H1 (cell line): ENCODE results near the gene PRKG2. TPM values are rescaled to one million over a fixed set of nuclear protein-coding genes. Genes with fewer than 3 reads are reported as not detected.

Experiments used
- CTCF ChIA-PET: fragments of 300-600 bp; sonication (Branson Sonifier 250); formaldehyde crosslinking; loops from one replicate; lab custom pipeline; 2021; ENCODE audit not compliant: partially characterized antibody; lab: Charles Lee
- POLR2A ChIA-PET: fragments of 300-600 bp; sonication (Branson Sonifier 250); formaldehyde crosslinking; loops from one replicate; lab custom pipeline; 2021; ENCODE audit warnings: inconsistent platforms; ENCODE audit not compliant: partially characterized antibody; lab: Charles Lee
- DNase-seq, 2 experiments: peaks; one replicate each; pipeline versions ENCODE4 v3.0.0 to v3.0.0-alpha.2; 2010 to 2022; ENCODE audit warnings: low spot score in 2 of 2, low read depth in 1 of 2, mixed read lengths in 1 of 2
- FAIRE-seq: peaks from 2 replicates; lab custom pipeline; 2011; peaks lifted over from hg19 to GRCh38; lab: Jason Lieb, UNC
- H2AFZ ChIP-seq: 2 replicates; pipeline ENCODE4 v1.8.1; 2012; ENCODE audit warnings: low read length, inconsistent platforms
- H2AK5ac ChIP-seq: 2 replicates; pipeline ENCODE4 v1.6.1; 2013; ENCODE audit warnings: low read depth, low read length
- H2BK120ac ChIP-seq: replicated peaks from 2 replicates; pipeline ENCODE3; 2013; ENCODE audit warnings: low read depth, low read length, inconsistent platforms
- H2BK12ac ChIP-seq: 2 replicates; pipeline ENCODE4 v1.6.1; 2013; ENCODE audit warnings: low read depth, low read length
- H2BK15ac ChIP-seq: 2 replicates; pipeline ENCODE4 v1.6.1; 2013; ENCODE audit warnings: low read length
- H2BK20ac ChIP-seq: 2 replicates; pipeline ENCODE4 v1.6.1; 2013; ENCODE audit warnings: low read length
- H2BK5ac ChIP-seq: 2 replicates; pipeline ENCODE4 v1.6.1; 2013; ENCODE audit warnings: low read depth, low read length
- H3K14ac ChIP-seq: 2 replicates; pipeline ENCODE4 v1.6.1; 2013; ENCODE audit warnings: inconsistent platforms; ENCODE audit not compliant: insufficient read length
- H3K18ac ChIP-seq: 2 replicates; pipeline ENCODE4 v1.6.1; 2013; ENCODE audit warnings: low read length; ENCODE audit errors: extremely low read depth
- H3K23ac ChIP-seq: 2 replicates; pipeline ENCODE4 v1.6.1; 2013; ENCODE audit warnings: inconsistent platforms; ENCODE audit not compliant: insufficient read length
- H3K23me2 ChIP-seq: 2 replicates; pipeline ENCODE4 v1.6.1; 2013; ENCODE audit warnings: low read depth, low read length
- H3K27ac ChIP-seq: 2 replicates; pipeline ENCODE4 v1.6.1; 2011; ENCODE audit warnings: low read depth, low read length, inconsistent platforms
- H3K27me3 ChIP-seq, 4 experiments: replicated peaks in 1 of 4; 1 replicate in 1 of 4; 2 replicates in 3 of 4; pipeline versions ENCODE4 v1.6.1 to v1.8.1; 2011 to 2013; ENCODE audit warnings: low read length in 3 of 4, mild to moderate bottlenecking in 3 of 4, inconsistent platforms in 2 of 4, mixed read lengths in 2 of 4, moderate library complexity in 1 of 4; ENCODE audit not compliant: control insufficient read depth in 3 of 4, insufficient read depth in 3 of 4; ENCODE audit errors: extremely low read depth in 1 of 4
- H3K36me3 ChIP-seq, 4 experiments: 2 replicates each; pipeline versions ENCODE4 v1.6.1 to v1.8.1; 2011 to 2013; ENCODE audit warnings: mild to moderate bottlenecking in 4 of 4, low read length in 3 of 4, moderate library complexity in 2 of 4, control low read depth in 1 of 4, inconsistent platforms in 1 of 4; ENCODE audit not compliant: insufficient read depth in 4 of 4, control insufficient read depth in 2 of 4
- H3K4ac ChIP-seq: replicated peaks from 2 replicates; pipeline ENCODE3; 2013; ENCODE audit warnings: low read length, low read depth, mixed read lengths, inconsistent platforms; ENCODE audit not compliant: insufficient read length
- H3K4me1 ChIP-seq, 4 experiments: replicated peaks in 1 of 4; 1 replicate in 1 of 4; 2 replicates in 3 of 4; pipeline versions ENCODE4 v1.6.1 to v1.8.1; 2011 to 2013; ENCODE audit warnings: low read length in 3 of 4, inconsistent platforms in 2 of 4, mixed read lengths in 1 of 4; ENCODE audit not compliant: insufficient read depth in 4 of 4, control insufficient read depth in 3 of 4
- H3K4me2 ChIP-seq, 2 experiments: 2 replicates each; pipeline versions ENCODE4 v1.6.1 to v1.8.1; 2011 to 2013; ENCODE audit warnings: low read depth in 2 of 2, low read length in 2 of 2, control low read depth in 1 of 2, inconsistent platforms in 1 of 2, mild to moderate bottlenecking in 1 of 2; ENCODE audit not compliant: insufficient read depth in 1 of 2
- H3K4me3 ChIP-seq, 4 experiments: fragments of 200-600, 300-600 bp in 1 of 4; sonication (generic), shearing (Covaris generic), sonication (Bioruptor Twin) in 1 of 4; 2 replicates each; pipeline versions ENCODE4 v1.5.1 to v1.8.1; 2011 to 2016; ENCODE audit warnings: low read length in 4 of 4, low read depth in 3 of 4, control low read depth in 2 of 4, inconsistent platforms in 2 of 4, mild to moderate bottlenecking in 2 of 4, mixed read lengths in 1 of 4, moderate library complexity in 1 of 4; ENCODE audit not compliant: insufficient read depth in 2 of 4; ENCODE audit errors: extremely low read depth in 1 of 4
- H3K56ac ChIP-seq: replicated peaks from 2 replicates; pipeline ENCODE3; 2013; ENCODE audit warnings: low read depth, mild to moderate bottlenecking, mixed read lengths, low read length, inconsistent platforms; ENCODE audit not compliant: insufficient read length
- H3K79me1 ChIP-seq: 2 replicates; pipeline ENCODE4 v1.6.1; 2013; ENCODE audit warnings: low read depth, low read length, control low read depth
- H3K79me2 ChIP-seq, 2 experiments: 2 replicates each; pipeline versions ENCODE4 v1.6.1 to v1.8.1; 2012 to 2013; ENCODE audit warnings: low read length in 2 of 2, mild to moderate bottlenecking in 2 of 2, inconsistent platforms in 1 of 2; ENCODE audit not compliant: insufficient read depth in 2 of 2, control insufficient read depth in 1 of 2
- H3K9ac ChIP-seq, 4 experiments: replicated peaks in 1 of 4; 1 replicate in 1 of 4; 2 replicates in 3 of 4; pipeline versions ENCODE4 v1.6.1 to v1.8.1; 2011 to 2013; ENCODE audit warnings: low read depth in 3 of 4, low read length in 3 of 4, control low read depth in 2 of 4, mild to moderate bottlenecking in 2 of 4, moderate library complexity in 2 of 4, inconsistent platforms in 1 of 4; ENCODE audit errors: extremely low read depth in 1 of 4
- H3K9me3 ChIP-seq, 2 experiments: 2 replicates each; pipeline versions ENCODE4 v1.6.1 to v1.8.1; 2012 to 2013; ENCODE audit warnings: mild to moderate bottlenecking in 2 of 2, moderate library complexity in 2 of 2, control low read depth in 1 of 2, inconsistent platforms in 1 of 2, low read depth in 1 of 2, low read length in 1 of 2, mixed read lengths in 1 of 2; ENCODE audit not compliant: insufficient read depth in 2 of 2
- H4K20me1 ChIP-seq, 2 experiments: replicated peaks in 1 of 2; 2 replicates each; pipeline versions ENCODE3 to v1.8.1; 2011 to 2013; ENCODE audit warnings: inconsistent platforms in 2 of 2, low read length in 2 of 2, mild to moderate bottlenecking in 1 of 2; ENCODE audit not compliant: insufficient read depth in 2 of 2, control insufficient read depth in 1 of 2
- H4K5ac ChIP-seq: 2 replicates; pipeline ENCODE4 v1.6.1; 2013; ENCODE audit warnings: low read length, low read depth, mixed read lengths, inconsistent platforms; ENCODE audit not compliant: insufficient read length
- H4K8ac ChIP-seq: 2 replicates; pipeline ENCODE4 v1.8.0; 2013; ENCODE audit warnings: mild to moderate bottlenecking, moderate library complexity, low read length, inconsistent platforms; ENCODE audit not compliant: insufficient read depth; ENCODE audit errors: extremely low read depth
- H4K91ac ChIP-seq: replicated peaks from 2 replicates; pipeline ENCODE3; 2013; ENCODE audit warnings: low read length, mixed read lengths, inconsistent platforms; ENCODE audit not compliant: insufficient read length
- BACH1 ChIP-seq: IDR thresholded peaks from 2 replicates; pipeline ENCODE4 v1.6.1; 2012; ENCODE audit warnings: low read length, improper control_type of control experiment
- CBX8 ChIP-seq: fragments of 300-800, 300-1000 bp; sonication (generic); IDR thresholded peaks from 2 replicates; pipeline ENCODE4 v1.7.1; 2016; ENCODE audit warnings: low read depth, low read length, borderline replicate concordance
- CHD1 ChIP-seq: IDR thresholded peaks from 2 replicates; pipeline ENCODE4 v1.6.1; 2012; ENCODE audit warnings: low read depth, low read length, improper control_type of control experiment
- CHD2 ChIP-seq: IDR thresholded peaks from 2 replicates; pipeline ENCODE4 v1.6.1; 2012; ENCODE audit warnings: low read length, improper control_type of control experiment
- EGR1 ChIP-seq: IDR thresholded peaks from 2 replicates; pipeline ENCODE4 v1.6.1; 2011; ENCODE audit warnings: low read depth, low read length, borderline replicate concordance
- HDAC6 ChIP-seq: IDR thresholded peaks from one replicate; pipeline ENCODE4 v1.7.1; 2012; ENCODE audit warnings: low read depth, mild to moderate bottlenecking, inconsistent platforms, low read length, moderate library complexity
- KDM4A ChIP-seq: IDR thresholded peaks from one replicate; pipeline ENCODE4 v1.7.1; 2012; ENCODE audit warnings: low read depth, mild to moderate bottlenecking, moderate library complexity, low read length, inconsistent platforms; ENCODE audit not compliant: severe bottlenecking
- PHF8 ChIP-seq: fragments of 200-600 bp; sonication (generic); conservative IDR thresholded peaks from 2 replicates; pipeline ENCODE4 v1.7.1; 2012; ENCODE audit warnings: low read depth, mild to moderate bottlenecking, inconsistent platforms, low read length, moderate library complexity
- SIX5 ChIP-seq: IDR thresholded peaks from 2 replicates; pipeline ENCODE4 v1.6.1; 2011; ENCODE audit warnings: mild to moderate bottlenecking, low read depth, low read length
- SP4 ChIP-seq: IDR thresholded peaks from 2 replicates; pipeline ENCODE4 v1.6.1; 2012; ENCODE audit warnings: low read length, inconsistent platforms
- TCF12 ChIP-seq: IDR thresholded peaks from 2 replicates; pipeline ENCODE4 v1.6.1; 2011; ENCODE audit warnings: low read depth, mild to moderate bottlenecking, low read length
- WGBS, 2 experiments: shearing (Covaris generic) in 1 of 2; methylation state at CpG; one replicate each; pipeline versions ENCODE4 v1.1.6 to v1.1.7; 2013 to 2015; ENCODE audit warnings: low lambda C conversion rate in 2 of 2, mixed read lengths in 2 of 2, inconsistent platforms in 1 of 2, low coverage in 1 of 2, missing lambda C conversion rate in 1 of 2; ENCODE audit not compliant: insufficient replicate concordance in 2 of 2, insufficient coverage in 1 of 2, insufficient read length in 1 of 2; ENCODE audit errors: extremely low coverage in 1 of 2, missing lambda C conversion rate in 1 of 2; 5-methylcytosine and 5-hydroxymethylcytosine counted together
- polyA plus RNA-seq, 7 experiments: library from polyadenylated mRNA; depleted of rRNA in 3 of 7; stranded (reverse) in 5 of 7; unstranded in 2 of 7; fragments of >200 nt in 5 of 7; fragments of 200-250 nt in 2 of 7; gene quantifications; 1 replicate in 5 of 7; 2 replicates in 1 of 7; 4 replicates in 1 of 7; pipeline versions ENCODE4 v1.2.1 to v1.2.3, GENCODE V29; 2011 to 2013; ENCODE audit warnings: missing spikeins in 2 of 7, mixed read lengths in 2 of 7
- total RNA-seq: library from RNA; stranded (reverse); fragmentation: NEBNext Ultra II Directional; extraction: Animal tissue kit (Norgen Biotek cat#: 25700); gene quantifications from 2 replicates; pipeline ENCODE4 v1.2.1, GENCODE V29; 2021

Gene PRKG2
- total and polyA plus RNA-seq, 2 of the 8 experiments (the other 6 are each of a cell fraction or from before 2014, with no cell fraction given) = 0.45 to 1.2 TPM

DNA sequence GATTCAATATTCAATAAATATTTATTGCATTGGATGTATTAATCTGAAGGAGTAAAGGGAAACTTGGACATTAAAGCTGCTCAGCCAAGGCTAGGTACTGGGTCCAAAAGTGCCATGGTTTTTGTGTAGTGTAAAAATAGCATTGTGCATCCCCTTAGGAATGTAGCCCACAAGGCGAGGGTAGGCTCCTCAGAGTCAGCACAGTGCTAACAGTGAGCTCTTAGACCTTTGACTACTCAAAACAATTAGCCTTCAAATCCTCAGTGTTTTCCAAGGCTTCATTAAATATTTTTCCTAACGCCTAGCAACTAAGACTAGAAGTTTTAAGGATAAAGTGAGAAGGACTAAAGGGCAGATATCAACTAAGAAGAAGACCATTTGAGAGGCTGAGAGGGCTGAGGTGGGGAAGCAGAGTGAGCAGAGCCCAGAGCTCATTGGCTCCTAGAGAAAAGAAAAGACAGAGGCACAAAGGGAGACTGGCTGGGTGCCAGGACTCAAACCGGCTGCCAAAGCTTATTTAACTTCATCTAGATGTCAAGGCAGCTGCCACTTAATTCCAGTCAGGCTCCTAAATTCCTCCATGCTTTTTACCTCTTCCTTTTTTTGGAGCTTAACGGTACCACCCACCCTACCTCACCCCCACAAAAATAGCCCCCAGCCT lies 17.0 kb downstream of the PRKG2 start:
- H4K5ac ChIP-seq = no peak overlapping the region
- no peaks in the 10 kb centered on the region for H3K79me1 ChIP-seq
- no peak overlapping the region for H2AFZ ChIP-seq
- H3K23me2 ChIP-seq = no peaks in the 10 kb centered on the region
- ChIA-PET POLR2A (no interaction called here), CTCF (interaction anchor here (1.0 kb wide), 1 partner anchor 379 kb away, joined by 3 read pairs; no protein-coding TSS in a partner anchor)
- no peak overlapping the region for H3K14ac ChIP-seq
- no peaks in the 10 kb centered on the region for H3K9me3 ChIP-seq
- no peak overlapping the region for H2BK12ac ChIP-seq
- no peak overlapping the region for H2BK15ac ChIP-seq
- no peaks in the 10 kb centered on the region for H3K4me1 ChIP-seq
- no peak overlapping the region for H3K18ac ChIP-seq
- H3K4ac ChIP-seq = no peak overlapping the region
- H3K4me2 ChIP-seq = no peak overlapping the region
- H3K79me2 ChIP-seq = no peaks in the 10 kb centered on the region
- no peak for DNase-seq
- H2BK120ac ChIP-seq = no peak overlapping the region
- no peaks in the 10 kb centered on the region for H4K20me1 ChIP-seq
- no peak overlapping the region for H4K91ac ChIP-seq
- no peak overlapping the region for H3K23ac ChIP-seq
- no peak overlapping the region for H4K8ac ChIP-seq
- no peaks in the 10 kb centered on the region for H3K36me3 ChIP-seq
- no peak overlapping the region for H3K4me3 ChIP-seq
- no peak overlapping the region for H3K9ac ChIP-seq
- H3K27me3 ChIP-seq = no peaks in the 10 kb centered on the region
- H2BK5ac ChIP-seq = no peak overlapping the region
- H3K27ac ChIP-seq = no peak overlapping the region
- no peak overlapping the region for H2BK20ac ChIP-seq
- 87% methylated on average over 4 of the region's 4 CpGs; no CpG with 5 or more reads in 1 of the 2 experiments for WGBS, 2 experiments
- H3K56ac ChIP-seq = no peak overlapping the region
- FAIRE-seq = no peak
- no peak overlapping the region for H2AK5ac ChIP-seq
- TF ChIP-seq CHD1 = no peak
- TF ChIP-seq CHD2 = no peak
- TF ChIP-seq HDAC6 = no peak
- TF ChIP-seq TCF12 = no peak
- no peak for TF ChIP-seq CBX8
- TF ChIP-seq SP4 = no peak
- no peak for TF ChIP-seq EGR1
- no peak for TF ChIP-seq PHF8
- no peak for TF ChIP-seq SIX5
- TF ChIP-seq KDM4A = no peak
- no peak for TF ChIP-seq BACH1
